Fibroblast of villous mesenchyme (primary cell): ENCODE measurements around the gene FHL1. TPM values are rescaled to one million over a fixed set of nuclear protein-coding genes. Genes with fewer than 3 reads are reported as not detected.

ENCODE experiments used
- DNase-seq: peaks from one replicate; pipeline ENCODE4 v3.0.0-alpha.2; 2010; ENCODE audit warnings: low read depth
- H3K4me3 ChIP-seq: 2 replicates; pipeline ENCODE4 v1.5.1; 2011; ENCODE audit warnings: low read depth, mild to moderate bottlenecking, low read length
- CTCF ChIP-seq: IDR thresholded peaks from 2 replicates; pipeline ENCODE4 v1.5.1; 2012; ENCODE audit warnings: low read depth, mild to moderate bottlenecking, low read length; ENCODE audit not compliant: insufficient read depth
- total RNA-seq: library from RNA; depleted of rRNA; stranded (reverse); fragments of >200 nt; gene quantifications from 2 replicates; pipeline ENCODE4 v1.2.3, GENCODE V29; 2012

Gene FHL1
- total RNA-seq, 1 donor, result 104 TPM

DNA sequence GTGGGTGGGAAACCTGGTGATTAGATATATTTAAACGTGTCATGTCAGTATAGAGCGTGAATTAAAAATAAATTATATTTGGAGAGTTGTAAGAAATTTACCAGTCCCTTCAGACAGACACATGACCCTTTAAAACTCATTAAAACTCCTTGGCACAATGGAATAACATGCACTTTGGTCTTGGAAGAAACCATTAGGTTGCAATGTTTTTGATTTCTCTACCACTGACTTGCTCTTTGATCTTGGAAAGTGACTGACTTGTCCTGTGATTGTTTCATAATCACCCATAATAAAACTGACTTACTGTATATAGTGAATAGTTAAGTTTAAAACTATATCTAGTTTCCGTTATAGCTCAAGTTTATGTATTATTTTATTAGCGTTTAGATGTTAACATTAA lies 35.8 kb downstream of the FHL1 start:
- DNase-seq, result no peak
- H3K4me3 ChIP-seq, result no peak overlapping the region
- no peak for TF ChIP-seq CTCF

- no peak for DNase-seq
- no peak overlapping the region for H3K4me3 ChIP-seq
- no peak for TF ChIP-seq CTCF
Measured at GRCh38 chrX:136183917-136184316, 36.6 kb downstream of the FHL1 start.

- no peak overlapping the region for H3K4me3 ChIP-seq
- DNase-seq, result peak; percentile 55
- no peak for TF ChIP-seq CTCF
Measured at GRCh38 chrX:136185401-136186022, 38.2 kb downstream of the FHL1 start.

DNA sequence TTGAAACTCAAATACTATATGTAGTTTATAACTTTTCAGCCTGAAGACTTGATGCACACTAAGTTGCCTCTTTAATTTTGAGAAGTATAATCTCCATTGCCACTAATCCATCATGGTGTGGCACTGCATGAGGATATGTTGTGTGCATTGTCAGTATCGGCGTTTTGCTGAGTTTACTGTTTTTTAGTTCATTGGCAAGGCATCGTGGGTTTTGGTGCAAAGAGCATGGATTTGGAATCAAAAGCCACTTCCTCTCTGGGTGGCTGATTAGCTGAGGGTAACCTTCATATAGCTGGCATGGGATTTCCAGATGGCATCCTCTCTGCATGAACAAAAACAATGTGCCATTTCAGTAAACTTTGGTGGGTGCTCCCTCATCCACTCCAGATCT lies 38.7 kb downstream of the FHL1 start:
- no peak for DNase-seq
- no peak overlapping the region for H3K4me3 ChIP-seq
- no peak for TF ChIP-seq CTCF

- TF ChIP-seq CTCF, result no peak
- DNase-seq, result no peak
- no peak overlapping the region for H3K4me3 ChIP-seq
Measured at GRCh38 chrX:136189222-136189621, 41.9 kb downstream of the FHL1 start.

- no peak for DNase-seq
- no peak for TF ChIP-seq CTCF
- H3K4me3 ChIP-seq, result no peak overlapping the region
Measured at GRCh38 chrX:136190038-136190713, 42.8 kb downstream of the FHL1 start.
